HepG2 (cell line): Measurements from ENCODE around the gene CCNB1. TPM values are rescaled to one million over a fixed set of nuclear protein-coding genes. Genes with fewer than 3 reads are reported as not detected.

Source experiments
- ATAC-seq: fragments of 200-7000 bp; cut with Tn5 transposase; 3 replicates; pipeline ENCODE4 v1.9.1; 2020; ENCODE audit warnings: mild to moderate bottlenecking, moderate library complexity
- BruUV-seq: library from RNA; stranded (reverse); fragments of 400-500 nt; replicated peaks from 2 replicates; lab custom pipeline; 2021; lab: Mats Ljungman, UMichigan
- CTCF ChIA-PET: fragments of 300-600 bp; formaldehyde crosslinking; extraction: SDS; loops from one replicate; lab custom pipeline; 2021; ENCODE audit warnings: low total read pairs, inconsistent platforms, low intra/inter-chr PET ratio; lab: Yijun Ruan, JAX
- POLR2A ChIA-PET: fragments of 350-600 bp; sonication (Branson Sonifier 250); formaldehyde crosslinking; loops from one replicate; lab custom pipeline; 2020; ENCODE audit warnings: antibody characterized with exemption, inconsistent platforms; lab: Yijun Ruan, JAX
- DNase-seq: peaks from one replicate; pipeline ENCODE4 v3.0.0-alpha.2; 2015; ENCODE audit warnings: low spot score
- FAIRE-seq: peaks from 3 replicates; lab custom pipeline; 2011; peaks lifted over from hg19 to GRCh38; lab: Jason Lieb, UNC
- H2AFZ ChIP-seq: one replicate; pipeline ENCODE4 v1.6.1; 2011; ENCODE audit warnings: low read length, inconsistent platforms
- H3K27ac ChIP-seq: fragments of 300-600 bp; 3 replicates; pipeline ENCODE4 v1.8.0; 2011; ENCODE audit warnings: mixed run types, mild to moderate bottlenecking, mixed read lengths, low read length, inconsistent platforms; ENCODE audit not compliant: insufficient read depth; ENCODE audit errors: extremely low read length
- H3K27me3 ChIP-seq, 2 experiments: fragments of 200-600 bp in 1 of 2; 2 replicates in 1 of 2; 3 replicates in 1 of 2; pipeline versions ENCODE4 v1.6.0 to v1.8.0; 2011; ENCODE audit warnings: low read length in 2 of 2, mild to moderate bottlenecking in 2 of 2, moderate library complexity in 2 of 2, inconsistent platforms in 1 of 2; ENCODE audit not compliant: insufficient read depth in 2 of 2, control insufficient read depth in 1 of 2
- H3K36me3 ChIP-seq, 2 experiments: fragments of 200-600 bp in 1 of 2; replicated peaks in 1 of 2; 2 replicates in 1 of 2; 3 replicates in 1 of 2; pipeline versions ENCODE4 v1.5.1 to v1.8.0; 2011; ENCODE audit warnings: low read length in 2 of 2, inconsistent platforms in 1 of 2; ENCODE audit not compliant: insufficient read depth in 2 of 2, control insufficient read depth in 1 of 2
- H3K4me1 ChIP-seq: 2 replicates; pipeline ENCODE4 v1.5.1; 2012; ENCODE audit warnings: low read length, inconsistent platforms; ENCODE audit not compliant: insufficient read depth
- H3K4me2 ChIP-seq: 2 replicates; pipeline ENCODE4 v1.6.0; 2011; ENCODE audit warnings: low read depth, low read length, inconsistent platforms
- H3K4me3 ChIP-seq, 3 experiments: fragments of 200-600 bp in 1 of 3; sonication (generic), shearing (Covaris generic) in 1 of 3; replicated peaks in 1 of 3; 2 replicates each; pipeline ENCODE4 v1.5.1; 2011 to 2016; ENCODE audit warnings: low read length in 3 of 3, inconsistent platforms in 2 of 3, low read depth in 2 of 3, mild to moderate bottlenecking in 2 of 3, control low read depth in 1 of 3, mixed read lengths in 1 of 3; ENCODE audit not compliant: insufficient read depth in 1 of 3
- H3K79me2 ChIP-seq: one replicate; pipeline ENCODE4 v1.6.1; 2011; ENCODE audit warnings: low read length, inconsistent platforms; ENCODE audit not compliant: insufficient read depth
- H3K9ac ChIP-seq: 2 replicates; pipeline ENCODE4 v1.6.0; 2011; ENCODE audit warnings: mild to moderate bottlenecking, low read depth, low read length, inconsistent platforms; ENCODE audit not compliant: insufficient read depth
- H3K9me3 ChIP-seq: 2 replicates; pipeline ENCODE4 v1.5.1; 2012; ENCODE audit warnings: mild to moderate bottlenecking, low read length
- H4K20me1 ChIP-seq: 2 replicates; pipeline ENCODE4 v1.6.0; 2011; ENCODE audit warnings: inconsistent platforms, mild to moderate bottlenecking, low read length, moderate library complexity; ENCODE audit not compliant: insufficient read depth
- BATF2 ChIP-seq: sonication (generic); formaldehyde crosslinking; IDR thresholded peaks from 2 replicates; pipeline ENCODE4 v1.8.0; 2022; ENCODE audit warnings: mild to moderate bottlenecking, missing genetic modification reagents, moderate library complexity
- GMEB2 ChIP-seq: IDR thresholded peaks from 2 replicates; pipeline ENCODE4 v1.6.1; 2016; ENCODE audit warnings: missing biosample characterization, missing genetic modification reagents, low read depth
- HHEX ChIP-seq: IDR thresholded peaks from 2 replicates; pipeline ENCODE4 v1.6.1; 2016; ENCODE audit warnings: control low read depth
- JUNB ChIP-seq: sonication (generic); formaldehyde crosslinking; IDR thresholded peaks from 2 replicates; pipeline ENCODE4 v1.8.0; 2022; ENCODE audit warnings: missing genetic modification reagents, mild to moderate bottlenecking, borderline replicate concordance
- PHF8 ChIP-seq: sonication (generic); formaldehyde crosslinking; IDR thresholded peaks from 2 replicates; pipeline ENCODE4 v1.5.0; 2020; ENCODE audit warnings: missing genetic modification reagents
- SALL1 ChIP-seq: sonication (generic); formaldehyde crosslinking; IDR thresholded peaks from 2 replicates; pipeline ENCODE4 v1.8.0; 2022; ENCODE audit warnings: mild to moderate bottlenecking, missing genetic modification reagents
- SNAPC2 ChIP-seq: sonication (generic); formaldehyde crosslinking; IDR thresholded peaks from 2 replicates; pipeline ENCODE4 v1.8.1; 2022; ENCODE audit warnings: mild to moderate bottlenecking, missing genetic modification reagents
- SP5 ChIP-seq: IDR thresholded peaks from 2 replicates; pipeline ENCODE4 v1.6.1; 2016; ENCODE audit warnings: low read depth, borderline replicate concordance
- THYN1 ChIP-seq: sonication (generic); formaldehyde crosslinking; IDR thresholded peaks from 2 replicates; pipeline ENCODE4 v1.8.1; 2023; ENCODE audit warnings: low read depth, mild to moderate bottlenecking, moderate library complexity, missing genetic modification reagents, borderline replicate concordance
- ZFP82 ChIP-seq: sonication (generic); formaldehyde crosslinking; IDR thresholded peaks from 2 replicates; pipeline ENCODE4 v1.5.1; 2020; ENCODE audit warnings: mild to moderate bottlenecking, missing genetic modification reagents, borderline replicate concordance
- WGBS: methylation state at CpG from one replicate; pipeline ENCODE4 v1.1.6; 2017; ENCODE audit warnings: low lambda C conversion rate; 5-methylcytosine and 5-hydroxymethylcytosine counted together
- in situ Hi-C: cut with HindIII; loops from 2 replicates; pipeline ENCODE4 v1.10.0; 2017; ENCODE audit warnings: low pct_unique_long_range_greater_than_20kb; ENCODE audit not compliant: extremely low pct_ligation_motif_present
- intact Hi-C: fragments of 100-400 bp; cut with micrococcal nuclease; formaldehyde crosslinking; loops from one replicate; pipeline ENCODE4 v1.10.0; 2022; ENCODE audit not compliant: unreplicated experiment
- polyA plus RNA-seq, 8 experiments: library from polyadenylated mRNA; depleted of rRNA in 3 of 8; stranded (reverse) in 7 of 8; unstranded in 1 of 8; fragments of >200 nt; fragmentation: Illumina TruSeq in 4 of 8; extraction: Trizol in 4 of 8; gene quantifications; 2 replicates each; pipeline versions ENCODE4 v1.2.1 to v1.2.3, GENCODE V29; 2011 to 2016; ENCODE audit warnings: low read depth in 4 of 8, missing spikeins in 1 of 8, mixed read lengths in 1 of 8; ENCODE audit not compliant: insufficient read depth in 1 of 8
- total RNA-seq, 5 experiments: library from RNA; depleted of rRNA; stranded (reverse); fragments of >200 nt; fragmentation: Illumina TruSeq; extraction: Trizol; gene quantifications; 2 replicates each; pipeline ENCODE4 v1.2.3, GENCODE V29; 2016; ENCODE audit warnings: low read depth in 1 of 5
- TF ChIP-seq, protein P1 (sequence below): sonication (generic); formaldehyde crosslinking; IDR thresholded peaks from 2 replicates; pipeline ENCODE4 v1.8.0; 2022; ENCODE audit warnings: mild to moderate bottlenecking, missing genetic modification reagents, moderate library complexity

The CCNB1 gene
- total and polyA plus RNA-seq, 2 of the 13 experiments (the other 11 are each of a cell fraction or from before 2014, with no cell fraction given), result 82.3 to 316 TPM

GRCh38 chr5:69137807-69138206, 29.1 kb upstream of the CCNB1 start:
- ATAC-seq, result no peak
- Histone ChIP-seq H3K4me2 (no peak overlapping the region), H3K27me3 (no peaks in the 10 kb centered on the region), H3K27ac (no peak overlapping the region), H3K4me3 (no peak overlapping the region), H3K4me1 (no peaks in the 10 kb centered on the region), H3K36me3 (no peaks in the 10 kb centered on the region), H3K79me2 (no peaks in the 10 kb centered on the region), H3K9ac (no peak overlapping the region), H2AFZ (no peak overlapping the region), H4K20me1 (no peaks in the 10 kb centered on the region), H3K9me3 (peaks cover 4% of the 10 kb centered on the region; the same call in 1 of the 2 replicates)
- CTCF ChIA-PET, result no interaction called here
- in situ Hi-C loops, result no loop called here
- no TSS peak for BruUV-seq
- intact Hi-C loops, result no loop called here
- TF ChIP-seq PHF8 (no peak), HHEX (CRISPR knock-in tag) (no peak), SALL1 (CRISPR knock-in tag) (no peak), THYN1 (CRISPR knock-in tag) (no peak), GMEB2 (CRISPR knock-in tag) (no peak), JUNB (CRISPR knock-in tag) (no peak), SNAPC2 (CRISPR knock-in tag) (no peak), SP5 (CRISPR knock-in tag) (no peak), BATF2 (CRISPR knock-in tag) (no peak), ZFP82 (CRISPR knock-in tag) (no peak)
- TF ChIP-seq, protein P1, sequence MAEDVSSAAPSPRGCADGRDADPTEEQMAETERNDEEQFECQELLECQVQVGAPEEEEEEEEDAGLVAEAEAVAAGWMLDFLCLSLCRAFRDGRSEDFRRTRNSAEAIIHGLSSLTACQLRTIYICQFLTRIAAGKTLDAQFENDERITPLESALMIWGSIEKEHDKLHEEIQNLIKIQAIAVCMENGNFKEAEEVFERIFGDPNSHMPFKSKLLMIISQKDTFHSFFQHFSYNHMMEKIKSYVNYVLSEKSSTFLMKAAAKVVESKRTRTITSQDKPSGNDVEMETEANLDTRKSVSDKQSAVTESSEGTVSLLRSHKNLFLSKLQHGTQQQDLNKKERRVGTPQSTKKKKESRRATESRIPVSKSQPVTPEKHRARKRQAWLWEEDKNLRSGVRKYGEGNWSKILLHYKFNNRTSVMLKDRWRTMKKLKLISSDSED (CRISPR knock-in tag), result no peak
- FAIRE-seq, result no peak
- POLR2A ChIA-PET, result no interaction called here
- 95% methylated on average over 5 of the region's 5 CpGs for WGBS
- no peak for DNase-seq
